HK-2 (cell line): Measurements from ENCODE around the gene SYN1.
"Not testable (repeated sequence)": the region's sequence is repeated elsewhere in the genome, so short reads cannot be mapped to it uniquely, and the experiment has no call there.

Experiments used
- DNase-seq: peaks from one replicate; pipeline ENCODE4 v3.0.0-alpha.2; 2018; ENCODE audit not compliant: unreplicated experiment

SYN1 gene

DNA sequence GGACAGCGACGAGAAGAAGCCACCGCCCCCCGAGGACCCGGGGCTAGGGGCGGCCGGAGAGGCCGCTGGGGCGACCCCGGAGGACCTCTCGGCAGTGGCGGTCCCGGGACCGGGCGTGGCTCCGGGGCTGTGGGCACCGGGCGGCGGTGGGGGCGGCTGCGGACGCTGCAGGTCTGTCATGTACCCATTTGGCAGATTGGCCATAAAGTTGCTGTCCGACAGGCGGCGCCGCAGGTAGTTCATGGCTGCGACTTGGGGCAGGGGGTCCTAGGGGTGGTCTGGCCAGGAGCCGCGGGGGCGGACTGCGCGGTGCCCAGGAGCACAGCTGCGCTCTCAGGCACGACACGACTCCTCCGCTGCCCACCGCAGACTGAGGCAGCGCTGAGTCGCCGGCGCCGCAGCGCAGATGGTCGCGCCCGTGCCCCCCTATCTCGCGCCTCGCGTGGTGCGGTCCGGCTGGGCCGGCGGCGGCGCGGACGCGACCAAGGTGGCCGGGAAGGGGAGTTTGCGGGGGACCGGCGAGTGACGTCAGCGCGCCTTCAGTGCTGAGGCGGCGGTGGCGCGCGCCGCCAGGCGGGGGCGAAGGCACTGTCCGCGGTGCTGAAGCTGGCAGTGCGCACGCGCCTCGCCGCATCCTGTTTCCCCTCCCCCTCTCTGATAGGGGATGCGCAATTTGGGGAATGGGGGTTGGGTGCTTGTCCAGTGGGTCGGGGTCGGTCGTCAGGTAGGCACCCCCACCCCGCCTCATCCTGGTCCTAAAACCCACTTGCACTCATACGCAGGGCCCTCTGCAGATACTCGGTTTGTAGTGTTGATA is at the start of gene SYN1:
SYN1 (minus strand) TSS at position 372 of the 817 bp plus-strand sequence; CDS start at position 243, 129 bp downstream.
- DNase-seq = peak; percentile 79

DNA sequence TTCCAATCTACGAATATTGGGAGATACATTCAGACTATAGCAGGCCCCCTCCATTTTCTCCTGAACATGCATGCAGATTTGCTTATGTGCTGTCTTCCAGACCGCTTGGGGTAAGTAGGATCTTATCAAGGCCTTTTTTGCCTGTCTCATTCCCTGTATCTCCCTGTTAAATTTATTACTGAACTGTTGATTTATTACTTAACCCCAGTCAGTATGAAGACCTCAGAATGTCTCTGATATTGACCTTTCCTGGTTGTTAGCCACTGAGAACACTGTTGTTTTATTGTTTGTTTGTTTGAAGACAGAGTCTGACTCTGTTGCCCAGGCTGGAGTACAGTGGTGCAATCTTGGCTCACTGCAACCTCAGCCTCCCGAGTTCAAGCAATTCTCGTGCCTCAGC is 46.1 kb upstream of the SYN1 start:
- DNase-seq = not testable (repeated sequence)

DNA sequence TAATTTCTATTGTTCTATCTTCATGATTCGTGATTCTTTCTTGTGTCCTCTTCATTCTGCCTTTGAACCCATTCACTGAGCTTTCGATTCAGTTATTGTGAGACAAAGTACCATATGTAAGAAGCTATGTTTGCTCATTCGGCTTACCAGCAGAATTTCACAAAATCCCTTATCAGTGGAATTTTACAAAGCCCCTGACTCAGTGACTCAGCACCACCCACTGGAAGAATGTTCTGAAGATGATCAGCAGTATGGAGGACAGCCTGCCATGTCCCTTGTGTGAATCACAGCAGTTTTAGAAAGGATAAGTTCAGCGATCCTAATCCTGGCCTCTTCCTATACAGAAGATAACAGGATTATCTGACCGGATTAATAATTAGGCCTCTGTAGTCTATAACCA is 45.1 kb upstream of the SYN1 start:
- DNase-seq = no peak

DNA sequence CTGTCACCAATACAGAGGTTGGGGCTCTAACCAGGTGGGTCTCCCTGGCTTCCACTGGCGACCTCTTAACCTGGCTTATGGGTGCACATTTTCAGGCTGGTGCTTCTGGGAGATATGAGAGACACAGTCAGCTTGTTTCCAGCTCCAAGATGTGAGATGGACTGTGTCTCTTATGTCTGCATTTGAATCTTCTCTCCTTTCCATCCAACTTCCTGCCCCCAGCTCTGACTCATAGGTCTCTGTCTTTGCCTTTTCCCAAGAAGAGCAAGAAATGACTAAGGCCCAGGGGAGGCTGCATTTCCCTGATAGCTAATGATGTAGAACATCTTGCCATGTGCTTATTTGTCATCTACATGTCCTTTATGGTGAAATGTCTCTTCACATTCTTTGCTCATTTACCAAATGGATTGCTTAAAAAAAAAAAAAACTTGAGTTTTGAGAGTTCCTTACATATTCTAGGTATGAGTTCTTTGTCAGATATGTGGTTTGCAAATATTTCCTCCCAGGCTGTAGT is 42.5 kb upstream of the SYN1 start:
- DNase-seq = peak; percentile 61

DNA sequence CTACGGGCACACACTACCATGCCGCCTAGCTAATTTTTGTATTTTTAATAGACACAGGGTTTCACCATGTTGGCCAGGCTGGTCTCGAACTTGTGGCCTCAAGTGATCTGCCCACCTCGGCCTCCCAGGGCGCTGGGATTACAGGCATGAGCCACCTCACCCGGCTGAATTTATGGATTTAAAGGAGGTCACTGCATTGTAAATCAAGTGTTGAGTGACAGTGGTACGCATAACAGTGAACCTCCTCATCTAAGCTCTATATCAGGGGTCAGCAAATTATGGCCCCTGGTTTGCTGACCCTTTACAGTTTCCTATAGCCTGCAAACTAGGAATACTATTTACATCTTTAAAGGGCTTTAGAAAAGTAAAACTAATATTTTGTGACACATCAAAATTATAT is 41.9 kb upstream of the SYN1 start:
- no peak for DNase-seq

DNA sequence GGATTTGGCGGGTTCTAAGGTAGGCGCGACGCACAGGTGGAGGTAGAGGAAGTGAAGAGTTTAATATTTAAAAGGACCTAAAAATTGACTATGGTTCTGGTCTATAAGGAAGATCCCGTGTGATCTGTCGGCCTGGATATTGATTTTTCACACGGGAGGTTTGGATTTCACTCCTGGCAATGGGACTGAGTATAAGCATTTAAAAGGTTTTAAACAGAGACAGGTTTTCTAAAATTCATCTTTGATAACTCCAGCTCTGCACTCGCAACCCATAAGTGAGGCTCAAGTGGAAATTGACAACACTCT is 39.7 kb upstream of the SYN1 start:
- DNase-seq = no peak

DNA sequence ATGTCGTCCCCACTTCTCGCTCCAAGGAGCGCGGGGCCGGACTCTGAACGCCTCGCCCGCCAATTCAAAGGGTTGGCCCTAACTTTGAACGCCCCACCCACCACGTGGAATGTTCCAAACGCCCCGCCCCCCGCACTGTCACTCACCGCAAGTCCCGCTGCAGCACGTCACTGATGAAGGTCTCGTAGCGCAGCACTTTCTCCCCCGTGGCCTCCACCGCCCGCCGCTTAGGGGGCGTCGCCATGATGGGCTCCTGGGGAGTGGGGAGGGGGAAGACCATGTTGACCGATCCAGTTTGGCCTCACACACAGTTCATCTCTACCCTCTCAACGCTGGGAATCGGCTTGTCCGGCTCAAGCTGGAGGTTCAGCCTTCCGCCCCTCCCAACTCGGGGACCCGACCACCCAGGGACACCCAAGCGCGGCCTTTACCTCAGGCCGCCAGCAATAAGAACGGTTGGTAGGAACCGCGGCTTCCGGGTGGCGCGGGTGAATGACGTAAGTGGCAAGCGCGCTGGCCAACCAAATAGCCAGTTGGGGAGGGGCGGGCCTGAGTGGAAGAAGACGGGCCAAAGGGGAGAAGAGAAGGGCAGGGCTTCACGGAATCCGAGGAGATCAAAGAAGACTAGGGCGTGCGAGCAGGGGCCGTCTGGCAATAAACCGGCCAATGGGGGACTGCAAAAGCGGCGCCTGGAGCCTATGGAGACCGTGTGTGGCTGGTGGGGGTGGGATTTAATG is 39.2 kb upstream of the SYN1 start, which contains the start of gene UXT:
UXT (minus strand) TSS at position 497 of the 737 bp plus-strand sequence; CDS start at position 244, 253 bp downstream.
- peak; percentile 97 for DNase-seq

DNA sequence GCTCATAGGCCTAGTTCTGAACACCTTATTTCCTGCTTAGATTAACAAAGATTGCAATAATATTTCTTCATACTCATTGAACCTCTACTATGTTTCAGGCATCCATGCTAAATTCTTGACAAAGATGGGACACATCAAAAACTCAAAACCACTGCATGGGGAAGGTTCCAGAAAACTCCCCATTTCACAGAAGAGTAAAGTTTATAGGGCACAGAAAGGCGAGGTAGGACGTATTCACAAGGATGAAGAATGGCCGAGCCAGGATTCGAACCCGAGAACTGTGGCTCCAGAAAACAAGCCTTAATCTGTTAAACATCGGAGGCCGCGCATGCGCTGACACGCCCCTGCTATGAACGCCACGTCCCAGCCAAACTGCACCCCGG is 38.6 kb upstream of the SYN1 start:
- no peak for DNase-seq

DNA sequence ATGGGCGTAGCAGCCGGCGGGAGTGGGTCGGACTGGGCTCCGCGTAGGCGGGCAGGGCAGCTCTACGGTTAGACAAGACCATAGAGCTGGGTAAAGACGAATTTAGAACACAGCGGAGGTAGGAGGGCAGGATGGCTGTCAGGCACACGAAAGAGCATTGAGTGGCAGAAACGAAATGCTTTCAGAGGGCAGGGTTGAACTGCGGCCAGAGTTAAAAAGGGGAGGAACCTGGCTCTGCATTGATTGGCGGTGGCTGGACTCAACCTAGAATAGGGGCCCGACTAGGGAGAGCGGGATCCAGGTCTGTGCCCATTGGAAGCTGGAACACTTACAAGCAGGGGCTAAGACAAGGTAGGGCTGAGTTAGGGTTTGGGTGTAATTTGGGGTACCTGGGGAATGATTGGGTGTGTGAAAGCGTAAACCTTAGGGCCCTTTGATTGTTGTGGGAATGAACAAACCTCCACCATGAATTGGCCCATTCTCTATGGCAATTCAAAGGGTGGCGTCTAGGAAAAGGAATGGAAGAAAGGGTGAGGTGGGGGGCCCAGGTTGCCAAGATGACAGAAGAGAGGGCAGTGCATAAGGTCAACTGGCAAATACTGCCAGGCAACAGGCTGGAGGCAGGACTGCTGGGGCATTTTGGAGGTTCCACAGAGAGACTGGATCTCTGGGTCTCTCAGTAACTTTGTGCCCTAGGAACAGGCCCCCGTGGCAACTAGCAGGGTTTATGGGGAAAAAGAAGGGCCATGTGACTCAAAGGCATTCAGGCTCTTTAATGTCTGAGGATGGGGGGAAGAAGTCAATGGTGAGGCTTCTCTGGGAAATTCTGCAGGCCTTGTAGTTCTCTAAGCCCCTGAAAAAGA is 31.6 kb upstream of the SYN1 start:
- DNase-seq = no peak

DNA sequence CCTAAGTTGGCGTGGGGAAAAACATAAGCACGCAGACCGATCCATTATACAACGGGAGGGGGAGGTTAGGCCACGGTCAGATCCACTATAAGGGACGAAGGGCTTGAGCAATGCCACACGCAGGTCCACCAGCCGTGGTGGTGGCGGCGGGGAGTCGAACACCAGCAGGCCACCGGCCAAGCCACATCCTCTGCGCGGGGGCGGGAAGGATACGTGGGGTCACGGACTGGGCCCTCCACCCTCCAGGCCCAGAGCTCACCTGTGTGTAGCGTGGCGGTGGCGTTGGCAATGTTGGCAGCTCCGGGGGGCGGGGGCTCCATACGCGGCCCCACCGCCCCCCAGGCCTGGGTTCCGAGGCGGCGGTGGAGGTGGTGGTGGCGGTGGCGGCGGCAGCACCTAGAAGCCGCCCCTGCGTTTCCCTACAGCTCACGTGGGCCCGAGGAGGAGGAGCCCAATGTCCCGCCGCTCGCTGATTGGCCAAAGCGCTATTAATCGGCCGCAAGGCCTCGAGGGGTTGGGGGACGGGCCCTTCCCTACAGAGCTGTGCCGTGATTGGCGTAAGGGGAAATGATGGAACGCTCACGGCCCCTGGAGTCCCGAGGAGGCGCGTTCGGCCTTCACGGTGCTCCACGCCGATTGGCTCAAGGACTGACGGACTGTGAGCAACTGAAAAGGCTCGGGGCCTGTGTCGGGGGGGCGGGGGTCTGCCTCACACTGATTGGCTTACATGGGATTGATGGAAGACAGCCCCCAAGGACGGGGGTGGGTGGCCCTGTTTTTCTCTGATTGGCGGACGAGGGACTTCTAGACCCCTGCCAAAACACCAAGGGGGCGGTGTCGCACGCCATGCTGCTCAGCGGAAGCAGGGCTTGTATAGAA is 30.7 kb upstream of the SYN1 start, which contains the start of gene ELK1:
ELK1 (minus strand) TSS at position 400 of the 879 bp plus-strand sequence. CDS start 9,122 bp downstream, outside the sequence.
- DNase-seq = peak; percentile 97

DNA sequence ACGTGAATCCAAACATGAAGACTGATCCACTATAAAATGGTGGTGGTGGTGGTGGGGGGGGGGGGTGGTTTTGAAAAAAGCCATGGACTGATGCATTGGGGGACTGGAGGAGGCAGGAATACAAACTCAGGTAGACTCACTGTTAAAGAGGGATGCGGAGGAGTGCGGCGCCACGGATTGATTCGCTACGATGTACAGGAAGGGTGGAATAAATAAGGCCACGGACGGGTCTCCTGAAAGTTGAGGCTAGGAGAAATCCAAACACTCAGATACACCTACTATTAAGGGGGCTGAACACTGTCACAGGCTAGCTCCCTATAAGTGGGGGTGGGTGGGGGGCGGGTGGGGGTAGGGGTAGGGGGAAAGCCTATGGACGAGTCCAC is 30.1 kb upstream of the SYN1 start:
- no peak for DNase-seq

DNA sequence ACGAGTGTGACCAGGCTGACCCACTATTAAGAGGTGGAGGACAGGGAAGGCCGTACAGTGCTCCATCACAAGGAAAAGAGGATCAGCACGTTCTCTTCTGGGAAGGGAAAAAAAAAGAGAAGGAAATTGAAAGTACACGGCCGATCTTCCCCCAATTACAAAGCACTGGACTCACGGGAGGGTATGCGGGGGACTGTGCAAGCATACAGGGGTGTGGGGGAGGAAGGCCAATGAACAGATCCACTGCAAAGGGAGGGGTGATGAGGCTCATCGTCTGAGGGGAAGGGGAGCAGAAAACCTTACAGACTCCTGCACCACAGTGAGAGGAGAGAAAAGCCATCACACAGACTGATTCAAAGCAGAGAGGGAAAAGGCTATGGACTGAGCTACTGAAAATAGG is 29.6 kb upstream of the SYN1 start:
- no peak for DNase-seq

DNA sequence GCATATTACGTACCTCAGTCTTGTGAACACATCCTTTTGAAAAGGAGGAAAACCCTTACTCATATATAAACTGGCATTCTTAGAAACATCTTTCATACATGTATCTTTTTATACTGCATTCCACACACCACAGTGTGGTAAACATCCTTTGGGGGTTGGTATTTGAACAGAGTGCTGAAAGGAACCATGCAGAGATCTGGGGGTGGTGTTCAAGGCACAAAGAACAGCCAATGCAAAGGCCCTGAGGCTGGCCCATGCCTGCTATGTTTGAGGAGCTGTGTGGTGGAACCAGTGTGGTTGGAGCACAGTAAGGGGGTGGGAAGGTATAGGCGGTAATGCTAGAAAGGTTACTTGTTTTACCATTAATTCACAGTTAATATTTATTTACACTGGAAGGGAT is 28.7 kb upstream of the SYN1 start:
- DNase-seq = no peak

DNA sequence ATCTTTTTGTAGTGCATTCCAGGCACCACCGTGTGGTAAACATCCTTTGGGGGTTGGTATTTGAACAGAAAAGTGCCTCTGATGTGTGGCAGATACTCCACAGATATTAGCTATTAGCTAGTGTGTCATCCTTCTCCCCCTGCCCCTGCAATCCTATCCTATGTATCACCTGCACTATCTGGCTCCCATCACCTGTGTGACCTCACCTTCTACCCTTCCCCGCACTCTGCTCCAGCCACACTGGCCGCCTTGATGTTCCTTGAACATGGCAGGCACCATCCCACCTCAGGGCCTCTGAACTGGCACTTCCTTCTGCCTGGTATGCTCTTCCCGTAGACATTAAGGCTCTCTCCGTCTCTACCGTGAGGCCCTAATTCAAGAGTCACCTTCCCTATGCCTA is 27.0 kb upstream of the SYN1 start:
- DNase-seq = no peak

DNA sequence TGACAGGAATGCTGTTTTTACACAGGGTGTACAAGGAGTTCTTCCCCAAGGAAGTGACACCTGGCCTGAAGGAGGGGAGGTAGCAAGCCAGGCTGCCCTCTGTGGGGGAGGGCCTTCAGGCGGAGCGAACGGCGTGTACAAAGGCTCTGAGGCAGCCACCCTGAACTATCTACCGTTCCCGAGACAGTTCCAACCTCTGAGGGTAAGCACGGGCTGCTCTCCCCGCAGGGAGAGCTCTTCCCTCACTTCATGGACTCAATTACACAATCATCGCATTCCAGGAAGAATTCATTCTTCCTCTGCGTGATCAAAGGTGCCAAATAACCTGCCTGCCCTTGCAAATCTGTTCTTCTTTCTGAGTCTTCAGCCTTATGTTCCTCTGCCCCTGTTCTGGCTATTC is 25.9 kb upstream of the SYN1 start:
- DNase-seq = no peak

DNA sequence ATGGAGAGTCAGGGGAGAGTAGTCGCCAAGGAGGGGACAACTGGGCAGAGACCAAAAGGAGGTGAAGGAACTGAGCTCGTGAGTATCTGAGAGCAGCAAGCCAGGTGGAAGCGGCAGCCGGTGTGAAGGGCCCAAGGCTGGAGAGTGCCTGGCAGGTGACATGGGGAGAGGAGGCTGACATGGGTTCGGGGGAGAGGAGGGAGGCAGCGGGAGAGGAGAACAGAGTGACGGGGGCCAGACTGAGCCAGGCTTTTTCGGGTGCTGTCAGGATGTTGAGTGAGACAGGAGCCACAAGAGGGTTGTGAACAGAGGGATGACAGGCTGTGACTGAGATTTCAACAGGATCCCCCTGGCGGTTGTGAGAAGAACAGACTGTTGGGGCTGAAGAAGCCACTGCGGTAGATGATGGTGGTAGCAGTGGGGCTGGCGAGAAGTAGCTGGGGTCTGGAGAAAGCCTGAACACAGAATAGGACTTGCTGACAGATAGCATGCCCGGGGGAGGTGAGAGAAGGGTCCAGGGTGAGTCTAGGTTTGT is 25.0 kb upstream of the SYN1 start:
- DNase-seq = no peak

DNA sequence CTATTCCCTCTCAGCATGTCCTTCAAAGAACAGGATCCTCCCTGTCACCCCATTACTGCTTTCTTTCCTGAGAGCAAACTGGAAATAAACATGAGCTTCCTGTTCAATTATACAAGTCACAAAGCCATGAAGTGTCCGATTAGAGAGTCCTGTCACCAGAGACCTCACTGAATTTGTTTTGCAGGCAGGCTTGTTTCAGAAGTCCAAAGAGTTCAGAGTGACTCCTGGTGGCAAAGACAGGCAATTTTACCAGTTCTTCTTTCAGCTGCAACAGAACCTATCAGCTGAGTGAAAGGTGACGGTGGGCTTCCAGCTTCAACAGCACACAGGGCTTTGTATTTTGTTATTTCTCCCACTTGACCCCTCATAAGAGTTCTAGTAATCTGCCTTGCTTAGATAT is 24.3 kb upstream of the SYN1 start:
- DNase-seq = no peak

DNA sequence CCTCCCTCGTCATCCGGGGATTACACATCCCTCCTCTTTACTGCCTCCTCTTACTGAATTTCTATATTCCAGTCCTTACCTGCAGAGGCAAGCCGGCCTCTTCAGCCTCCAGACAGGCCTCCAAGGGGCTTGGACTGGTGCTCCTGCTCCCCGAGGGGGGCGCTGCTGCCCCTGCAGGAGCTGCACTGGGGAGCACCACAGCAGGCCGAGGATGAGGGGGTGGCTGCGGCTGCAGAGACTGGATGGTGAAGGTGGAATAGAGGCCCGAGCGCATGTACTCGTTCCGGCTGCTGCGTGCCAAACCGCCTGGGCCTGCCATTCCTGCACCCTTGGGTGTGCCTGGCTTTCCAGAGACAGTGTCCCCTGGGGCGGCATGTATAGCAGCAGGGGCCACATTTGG is 19.2 kb upstream of the SYN1 start:
- DNase-seq = no peak

DNA sequence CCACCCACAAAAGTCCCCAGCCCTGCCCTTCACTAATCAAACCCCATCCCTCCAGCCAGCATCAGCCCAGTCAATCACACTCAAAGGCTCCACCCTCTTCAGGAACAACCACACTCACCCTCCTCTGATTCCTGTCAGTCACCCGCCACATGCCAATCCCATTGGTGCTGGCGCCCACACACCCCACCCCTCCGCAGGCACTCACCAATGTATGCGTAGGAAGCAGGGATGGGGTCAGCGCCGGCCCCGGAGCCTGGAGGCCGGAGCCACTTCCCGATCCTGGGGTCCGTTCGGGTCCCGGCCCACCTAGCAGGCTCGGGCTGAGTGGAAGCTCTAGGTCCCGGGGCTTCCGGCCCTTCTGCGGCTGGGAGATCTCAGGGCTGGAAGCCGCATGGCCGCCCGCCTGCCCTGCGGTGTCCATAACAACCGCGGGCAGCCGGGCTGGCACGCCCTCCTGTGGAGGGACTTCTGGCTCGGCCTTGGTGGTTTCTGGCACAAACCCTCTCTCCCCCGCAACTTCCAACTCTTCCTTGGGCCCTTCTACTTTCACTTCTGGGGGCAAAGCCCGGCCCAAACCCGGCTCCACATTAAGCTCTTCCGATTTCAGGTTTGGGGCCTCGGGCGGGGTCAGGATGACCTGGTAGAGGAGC is 18.0 kb upstream of the SYN1 start:
- DNase-seq = no peak

DNA sequence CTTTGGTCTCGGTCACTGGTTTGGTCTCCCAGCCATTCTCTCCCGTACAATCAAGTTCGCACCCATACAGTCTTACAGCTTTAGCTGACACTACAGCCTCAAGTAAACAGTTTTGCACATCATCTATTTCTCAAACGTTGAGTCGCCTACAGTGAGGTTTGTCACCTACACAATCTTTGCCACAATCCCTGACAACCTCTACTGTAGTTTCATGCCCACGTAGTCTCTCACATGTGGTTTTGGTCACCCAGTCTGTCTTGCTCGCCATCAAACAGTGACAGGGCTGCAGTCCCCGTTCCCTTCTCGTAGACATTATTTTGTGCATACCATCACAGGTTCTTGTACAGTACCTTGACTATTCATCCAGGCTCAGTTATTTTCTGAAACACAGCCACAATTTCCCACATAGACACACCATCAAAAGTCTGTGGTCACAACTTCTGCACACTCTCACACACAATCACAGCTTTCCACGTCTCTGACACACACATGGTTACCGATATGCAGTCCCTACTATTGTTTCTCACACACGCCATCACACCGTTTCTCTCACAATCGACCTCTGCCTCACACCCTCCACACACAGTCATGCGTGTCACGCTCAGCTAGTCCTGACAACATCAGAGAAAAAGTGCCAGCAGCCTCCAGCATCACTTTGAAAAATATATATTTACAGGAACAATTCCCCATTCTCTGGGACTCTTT is 15.4 kb upstream of the SYN1 start:
- no peak for DNase-seq
